K562 (cell line): ENCODE results near the gene RAB32. TPM values are rescaled to one million over a fixed set of nuclear protein-coding genes. Genes with fewer than 3 reads are reported as not detected.
A peak's percentile ranks its signal among the peaks of the same experiment; 100 is the strongest.

ENCODE experiments used
- ATAC-seq: fragments of 200-7000 bp; cut with Tn5 transposase; 3 replicates; pipeline ENCODE4 v1.9.1; 2020; ENCODE audit warnings: moderate library complexity
- BruUV-seq: library from RNA; stranded (reverse); fragments of 400-500 nt; replicated peaks from 2 replicates; lab custom pipeline; 2021; lab: Mats Ljungman, UMichigan
- CTCF ChIA-PET: fragments of 300-600 bp; formaldehyde crosslinking; extraction: SDS; loops from one replicate; lab custom pipeline; 2021; ENCODE audit warnings: low intra/inter-chr PET ratio; lab: Yijun Ruan, JAX
- POLR2A ChIA-PET: fragments of 300-600, 350-650 bp; sonication (Branson Sonifier 250); formaldehyde crosslinking; extraction: SDS; loops from one replicate; lab custom pipeline; 2021; ENCODE audit warnings: antibody characterized with exemption, inconsistent platforms; lab: Yijun Ruan, JAX
- DNase-seq, 4 experiments: peaks; one replicate each; pipeline versions ENCODE4 v3.0.0 to v3.0.0-alpha.2; 2011 to 2018; ENCODE audit warnings: low spot score in 3 of 4, mixed read lengths in 3 of 4; ENCODE audit errors: extremely low read depth in 1 of 4
- FAIRE-seq: peaks from 2 replicates; lab custom pipeline; 2011; peaks lifted over from hg19 to GRCh38; lab: Jason Lieb, UNC
- H2AFZ ChIP-seq: 2 replicates; pipeline ENCODE4 v1.6.0; 2011; ENCODE audit warnings: low read depth, low read length, control low read depth, inconsistent platforms
- H3K27ac ChIP-seq: fragments of 200-600 bp; 3 replicates; pipeline ENCODE4 v1.8.0; 2011; ENCODE audit warnings: low read depth, mild to moderate bottlenecking, control low read depth, inconsistent platforms, low read length, moderate library complexity, mixed read lengths; ENCODE audit errors: extremely low read depth
- H3K27me3 ChIP-seq, 2 experiments: fragments of 300-600 bp in 1 of 2; 2 replicates in 1 of 2; 3 replicates in 1 of 2; pipeline versions ENCODE4 v1.6.0 to v1.8.0; 2011; ENCODE audit warnings: inconsistent platforms in 2 of 2, low read length in 2 of 2, mild to moderate bottlenecking in 1 of 2, mixed read lengths in 1 of 2, moderate library complexity in 1 of 2; ENCODE audit not compliant: control insufficient read depth in 2 of 2, insufficient read depth in 2 of 2
- H3K36me3 ChIP-seq: fragments of 300-600 bp; 3 replicates; pipeline ENCODE4 v1.8.0; 2011; ENCODE audit warnings: mild to moderate bottlenecking, low read length, inconsistent platforms; ENCODE audit not compliant: control insufficient read depth, insufficient read depth
- H3K4me1 ChIP-seq, 2 experiments: fragments of 200-600 bp in 1 of 2; replicated peaks in 1 of 2; 2 replicates in 1 of 2; 3 replicates in 1 of 2; pipeline versions ENCODE4 v1.5.1 to v1.8.0; 2011; ENCODE audit warnings: inconsistent platforms in 2 of 2, low read length in 2 of 2, mild to moderate bottlenecking in 1 of 2, mixed read lengths in 1 of 2, moderate library complexity in 1 of 2; ENCODE audit not compliant: control insufficient read depth in 2 of 2, insufficient read depth in 2 of 2
- H3K4me2 ChIP-seq: 2 replicates; pipeline ENCODE4 v1.6.1; 2011; ENCODE audit warnings: low read length, control low read depth, inconsistent platforms, mixed read lengths; ENCODE audit not compliant: insufficient read depth
- H3K4me3 ChIP-seq: fragments of 200-600 bp; sonication (generic), shearing (Covaris generic); 2 replicates; pipeline ENCODE4 v1.5.1; 2016; ENCODE audit warnings: control low read depth, inconsistent platforms
- H3K79me2 ChIP-seq: fragments of 200-600 bp; 3 replicates; pipeline ENCODE4 v1.8.0; 2011; ENCODE audit warnings: low read length, inconsistent platforms; ENCODE audit not compliant: control insufficient read depth, insufficient read depth
- H3K9ac ChIP-seq, 2 experiments: 2 replicates each; pipeline versions ENCODE4 v1.6.0 to v1.6.1; 2011; ENCODE audit warnings: low read depth in 2 of 2, low read length in 2 of 2, control low read depth in 1 of 2, inconsistent platforms in 1 of 2, mild to moderate bottlenecking in 1 of 2, mixed read lengths in 1 of 2; ENCODE audit not compliant: insufficient read depth in 1 of 2
- H3K9me1 ChIP-seq: one replicate; pipeline ENCODE4 v1.6.0; 2011; ENCODE audit warnings: inconsistent platforms, mild to moderate bottlenecking, low read length, moderate library complexity; ENCODE audit not compliant: control insufficient read depth, insufficient read depth
- H3K9me3 ChIP-seq: replicated peaks from 2 replicates; pipeline ENCODE4 v1.5.1; 2011; ENCODE audit warnings: low read depth, low read length, inconsistent platforms; ENCODE audit not compliant: control insufficient read depth, insufficient read depth
- H4K20me1 ChIP-seq: replicated peaks from 2 replicates; pipeline ENCODE4 v1.6.1; 2011; ENCODE audit warnings: low read length, inconsistent platforms, mixed read lengths; ENCODE audit not compliant: control insufficient read depth, insufficient read depth
- HIVEP1 ChIP-seq: fragments of 250-450 bp; sonication (Bioruptor Pico); IDR thresholded peaks from 2 replicates; pipeline ENCODE4 v1.4.0; 2020; ENCODE audit warnings: mild to moderate bottlenecking
- SPI1 ChIP-seq: IDR thresholded peaks from 2 replicates; pipeline ENCODE4 v1.6.1; 2011; ENCODE audit warnings: low read depth, low read length, control low read depth, borderline replicate concordance
- WGBS: fragments of 100-300 bp; shearing (Covaris generic); methylation state at CpG from one replicate; pipeline ENCODE4 v1.1.6; 2016; ENCODE audit warnings: low coverage, mixed read lengths; ENCODE audit not compliant: insufficient coverage; ENCODE audit errors: missing lambda C conversion rate; 5-methylcytosine and 5-hydroxymethylcytosine counted together
- in situ Hi-C: fragments of 300-500 bp; cut with MboI; formaldehyde crosslinking; loops from 4 replicates; pipeline ENCODE4 v1.15.0; 2018; ENCODE audit warnings: inconsistent platforms, mixed read lengths
- intact Hi-C: fragments of 100-400 bp; cut with micrococcal nuclease; formaldehyde crosslinking; loops from 2 replicates; pipeline ENCODE4 v1.14.2; 2022
- polyA plus RNA-seq, 8 experiments: library from polyadenylated mRNA; depleted of rRNA in 4 of 8; stranded (reverse) in 5 of 8; unstranded in 3 of 8; fragments of >200 nt; fragmentation: Nextera tagmentation in 2 of 8; fragmentation: Illumina TruSeq in 1 of 8; extraction: Ambion mirVana in 2 of 8; extraction: Trizol in 1 of 8; gene quantifications; 2 replicates each; pipeline versions ENCODE4 v1.2.1 to v1.2.3, GENCODE V29; 2011 to 2014; ENCODE audit warnings: inconsistent platforms in 1 of 8, missing spikeins in 1 of 8
- total RNA-seq, 7 experiments: library from RNA; depleted of rRNA in 6 of 7; stranded (reverse); fragments of >200 nt in 6 of 7; fragmentation: Illumina TruSeq in 2 of 7; extraction: Trizol in 2 of 7; gene quantifications; 2 replicates each; pipeline versions ENCODE4 v1.2.1 to v1.2.3, GENCODE V29; 2011 to 2021; ENCODE audit warnings: low replicate concordance in 1 of 7
- TF ChIP-seq, protein P1 (sequence below): fragments of 200-800 bp; sonication (Bioruptor generic); IDR thresholded peaks from 2 replicates; pipeline ENCODE4 v1.6.1; 2016; ENCODE audit warnings: missing genetic modification characterization, missing compliant biosample characterization

The RAB32 gene
- total and polyA plus RNA-seq, 9 of the 15 experiments (the other 6 are each of a cell fraction or from before 2014, with no cell fraction given), result 2.5 to 16.6 (median 11.0) TPM

DNA sequence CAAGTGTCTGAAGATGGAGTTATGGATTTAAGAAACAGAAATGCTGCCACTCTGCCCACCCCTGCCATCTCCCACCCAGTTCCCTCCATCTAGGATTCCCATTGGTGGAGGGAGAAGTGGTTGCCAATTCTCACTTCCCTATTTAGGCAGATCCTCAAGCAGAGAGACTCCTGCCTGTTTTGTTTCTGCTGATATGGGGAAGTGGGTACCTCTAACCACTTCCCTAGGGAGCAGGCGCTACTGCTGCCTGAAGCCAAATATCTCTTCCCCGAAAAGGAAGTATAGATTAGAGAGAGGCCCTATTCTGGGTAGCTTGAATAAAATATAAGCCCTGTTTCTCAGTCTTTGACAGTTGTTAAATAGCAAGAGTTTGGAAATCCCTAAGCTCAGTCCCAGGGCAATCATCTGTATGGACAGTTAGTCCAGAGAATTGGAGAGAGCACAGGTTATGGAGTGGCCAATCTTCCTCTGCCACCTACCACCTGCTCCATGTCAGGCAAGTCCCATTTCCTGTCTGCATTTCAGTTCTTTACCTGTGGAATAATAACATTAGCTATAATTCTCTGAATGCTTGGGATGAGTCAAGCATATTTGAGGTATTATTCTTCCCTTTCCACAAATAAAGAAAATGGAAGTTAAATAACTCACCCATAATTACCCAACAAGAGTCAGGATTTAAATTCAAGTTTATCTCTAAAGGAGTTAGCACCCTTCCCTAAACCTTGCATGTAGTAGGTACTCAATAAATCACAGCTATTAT lies 52.5 kb downstream of the RAB32 start:
- CTCF ChIA-PET, result no interaction called here
- DNase-seq, result no peak
- no peak overlapping the region for H2AFZ ChIP-seq
- 0% methylated on average over 2 of the region's 2 CpGs for WGBS
- H3K36me3 ChIP-seq, result no peaks in the 10 kb centered on the region
- no peak overlapping the region for H3K4me3 ChIP-seq
- no peak for FAIRE-seq
- no peak for ATAC-seq
- peaks cover 0 to 7% of the 10 kb centered on the region in 2 experiments; a peak in 3 of 5 replicates for H3K4me1 ChIP-seq
- no peak overlapping the region for H3K27ac ChIP-seq
- no peak overlapping the region for H3K4me2 ChIP-seq
- no peaks in the 10 kb centered on the region for H4K20me1 ChIP-seq
- H3K27me3 ChIP-seq, result peaks cover 0 to 8% of the 10 kb centered on the region in 2 experiments; a peak in 1 of 5 replicates
- no peak for TF ChIP-seq HIVEP1
- TF ChIP-seq, protein P1, sequence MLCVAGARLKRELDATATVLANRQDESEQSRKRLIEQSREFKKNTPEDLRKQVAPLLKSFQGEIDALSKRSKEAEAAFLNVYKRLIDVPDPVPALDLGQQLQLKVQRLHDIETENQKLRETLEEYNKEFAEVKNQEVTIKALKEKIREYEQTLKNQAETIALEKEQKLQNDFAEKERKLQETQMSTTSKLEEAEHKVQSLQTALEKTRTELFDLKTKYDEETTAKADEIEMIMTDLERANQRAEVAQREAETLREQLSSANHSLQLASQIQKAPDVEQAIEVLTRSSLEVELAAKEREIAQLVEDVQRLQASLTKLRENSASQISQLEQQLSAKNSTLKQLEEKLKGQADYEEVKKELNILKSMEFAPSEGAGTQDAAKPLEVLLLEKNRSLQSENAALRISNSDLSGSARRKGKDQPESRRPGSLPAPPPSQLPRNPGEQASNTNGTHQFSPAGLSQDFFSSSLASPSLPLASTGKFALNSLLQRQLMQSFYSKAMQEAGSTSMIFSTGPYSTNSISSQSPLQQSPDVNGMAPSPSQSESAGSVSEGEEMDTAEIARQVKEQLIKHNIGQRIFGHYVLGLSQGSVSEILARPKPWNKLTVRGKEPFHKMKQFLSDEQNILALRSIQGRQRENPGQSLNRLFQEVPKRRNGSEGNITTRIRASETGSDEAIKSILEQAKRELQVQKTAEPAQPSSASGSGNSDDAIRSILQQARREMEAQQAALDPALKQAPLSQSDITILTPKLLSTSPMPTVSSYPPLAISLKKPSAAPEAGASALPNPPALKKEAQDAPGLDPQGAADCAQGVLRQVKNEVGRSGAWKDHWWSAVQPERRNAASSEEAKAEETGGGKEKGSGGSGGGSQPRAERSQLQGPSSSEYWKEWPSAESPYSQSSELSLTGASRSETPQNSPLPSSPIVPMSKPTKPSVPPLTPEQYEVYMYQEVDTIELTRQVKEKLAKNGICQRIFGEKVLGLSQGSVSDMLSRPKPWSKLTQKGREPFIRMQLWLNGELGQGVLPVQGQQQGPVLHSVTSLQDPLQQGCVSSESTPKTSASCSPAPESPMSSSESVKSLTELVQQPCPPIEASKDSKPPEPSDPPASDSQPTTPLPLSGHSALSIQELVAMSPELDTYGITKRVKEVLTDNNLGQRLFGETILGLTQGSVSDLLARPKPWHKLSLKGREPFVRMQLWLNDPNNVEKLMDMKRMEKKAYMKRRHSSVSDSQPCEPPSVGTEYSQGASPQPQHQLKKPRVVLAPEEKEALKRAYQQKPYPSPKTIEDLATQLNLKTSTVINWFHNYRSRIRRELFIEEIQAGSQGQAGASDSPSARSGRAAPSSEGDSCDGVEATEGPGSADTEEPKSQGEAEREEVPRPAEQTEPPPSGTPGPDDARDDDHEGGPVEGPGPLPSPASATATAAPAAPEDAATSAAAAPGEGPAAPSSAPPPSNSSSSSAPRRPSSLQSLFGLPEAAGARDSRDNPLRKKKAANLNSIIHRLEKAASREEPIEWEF (CRISPR knock-in tag), result no peak
- peak; percentile 90 for TF ChIP-seq SPI1
- TF ChIP-seq, all 486 proteins: peak for 1
- POLR2A ChIA-PET, result interaction anchor here (1.3 kb wide), 1 partner anchor 10 kb away, joined by 5 read pairs; no protein-coding TSS in a partner anchor
- in situ Hi-C loops (loop anchor here (5.0 kb wide), 1 partner anchor 71 kb away; no protein-coding TSS in a partner anchor), intact Hi-C loops (no loop called here)
- no peaks in the 10 kb centered on the region for H3K79me2 ChIP-seq
- no peaks in the 10 kb centered on the region for H3K9me3 ChIP-seq
- no peaks in the 10 kb centered on the region for H3K9me1 ChIP-seq
- BruUV-seq, result no TSS peak
- no peak overlapping the region for H3K9ac ChIP-seq
